ENCODE measurements around the gene MFN2. TPM values are rescaled to one million over a fixed set of nuclear protein-coding genes. Genes with fewer than 3 reads are reported as not detected.

Gene MFN2
- total and polyA plus RNA-seq, 4 donors = 17.2 to 87.8 (median 43.2) TPM

- Histone ChIP-seq H3K4me1 (ENCODE audit: control insufficient read depth in 4 of 4, insufficient read depth in 4 of 4, low read length in 3 of 4) (peaks cover 1 to 26% (median 25%) of the 10 kb centered on the region in 4 donors), H3K9ac (ENCODE audit: low read depth in 1 of 2, low read length in 2 of 2) (no peak overlapping the region), H3K27me3 (ENCODE audit: control insufficient read depth in 4 of 4, insufficient read depth in 4 of 4, low read length in 3 of 4) (no peaks in the 10 kb centered on the region), H3K36me3 (ENCODE audit: control insufficient read depth in 4 of 4, insufficient read depth in 3 of 4, low read depth in 1 of 4, low read length in 3 of 4) (peaks cover 10 to 21% (median 16%) of the 10 kb centered on the region in 4 donors), H3K4me3 (ENCODE audit: low read depth in 1 of 3, low read length in 3 of 3) (no peak overlapping the region), H3K9me3 (ENCODE audit: control insufficient read depth in 4 of 4, low read length in 3 of 4) (no peaks in the 10 kb centered on the region), H3K27ac (ENCODE audit: low read depth in 1 of 2, low read length in 2 of 2) (no peak overlapping the region)
- no peak for TF ChIP-seq GABPA (IDR thresholded peaks at IDR 0.05 in 1 of 2, conservative IDR thresholded peaks at IDR 0.05 in 1 of 2)
- TF ChIP-seq ATF3 (IDR thresholded peaks at IDR 0.05) = no peak
- TF ChIP-seq REST (IDR thresholded peaks at IDR 0.05) = no peak
- TF ChIP-seq SP1 (IDR thresholded peaks at IDR 0.05) = no peak
- no peak for TF ChIP-seq RXRA (IDR thresholded peaks at IDR 0.05)
- TF ChIP-seq FOXA2 (IDR thresholded peaks at IDR 0.05) = no peak
- TF ChIP-seq ZBTB33 (IDR thresholded peaks at IDR 0.05) = no peak
- TF ChIP-seq RAD21 (IDR thresholded peaks at IDR 0.05) = no peak
- TF ChIP-seq NR2F2 (IDR thresholded peaks at IDR 0.05) = no peak
- no peak for TF ChIP-seq CTCF (IDR thresholded peaks at IDR 0.05; ENCODE audit: low read depth, low read length, missing input control)
- TF ChIP-seq TAF1 (conservative IDR thresholded peaks at IDR 0.05) = no peak
- TF ChIP-seq EGR1 (IDR thresholded peaks at IDR 0.05; ENCODE audit: low read depth in 2 of 2) = no peak
- TF ChIP-seq HNF4G (IDR thresholded peaks at IDR 0.05) = no peak
- DNase-seq (ENCODE audit: low spot score) = no peak
- 90% methylated on average over 3 of the region's 3 CpGs for WGBS
Observed at GRCh38 chr1:11977625-11978024, 2.6 kb upstream of the MFN2 start.

- DNase-seq (ENCODE audit: low spot score) = no peak
- H3K9me3 ChIP-seq (ENCODE audit: control insufficient read depth in 4 of 4, low read length in 3 of 4) = no peaks in the 10 kb centered on the region
- H3K27ac ChIP-seq (ENCODE audit: low read depth in 1 of 2, low read length in 2 of 2) = no peak overlapping the region
- H3K27me3 ChIP-seq (ENCODE audit: control insufficient read depth in 4 of 4, insufficient read depth in 4 of 4, low read length in 3 of 4) = no peaks in the 10 kb centered on the region
- no peak overlapping the region for H3K9ac ChIP-seq (ENCODE audit: low read depth in 1 of 2, low read length in 2 of 2)
- no peak overlapping the region for H3K4me3 ChIP-seq (ENCODE audit: low read depth in 1 of 3, low read length in 3 of 3)
- TF ChIP-seq HNF4A (conservative IDR thresholded peaks at IDR 0.05) = peak in 1 of 2 donors; percentile 7
- no peak for TF ChIP-seq FOXA2 (IDR thresholded peaks at IDR 0.05)
- H3K4me1 ChIP-seq (ENCODE audit: control insufficient read depth in 4 of 4, insufficient read depth in 4 of 4, low read length in 3 of 4) = peaks cover 1 to 28% (median 27%) of the 10 kb centered on the region in 4 donors
- WGBS = 83% methylated on average over 8 of the region's 8 CpGs
- peaks cover 10 to 19% (median 14%) of the 10 kb centered on the region in 4 donors for H3K36me3 ChIP-seq (ENCODE audit: control insufficient read depth in 4 of 4, insufficient read depth in 3 of 4, low read depth in 1 of 4, low read length in 3 of 4)
Observed at GRCh38 chr1:11978301-11978700, 1.9 kb upstream of the MFN2 start.

All from liver (tissue), 9 donors.